Stimulated activated CD4-positive, alpha-beta T cell treated with anti-CD3 and anti-CD28 coated beads, Interleukin-12 subunit alpha, Interleukin-12 subunit beta, amount 100 ng/mL, for 48 hours (primary cell): ENCODE data around the gene SLC6A7.
"Not testable (repeated sequence)": the region's sequence is repeated elsewhere in the genome, so short reads cannot be mapped to it uniquely, and the experiment has no call there.

Experiments
- DNase-seq, 3 donors: peaks; one replicate each; pipeline ENCODE4 v3.0.0-alpha.2; 2020; ENCODE audit warnings: low read depth in 2 of 3, low spot score in 1 of 3

SLC6A7 gene

DNA sequence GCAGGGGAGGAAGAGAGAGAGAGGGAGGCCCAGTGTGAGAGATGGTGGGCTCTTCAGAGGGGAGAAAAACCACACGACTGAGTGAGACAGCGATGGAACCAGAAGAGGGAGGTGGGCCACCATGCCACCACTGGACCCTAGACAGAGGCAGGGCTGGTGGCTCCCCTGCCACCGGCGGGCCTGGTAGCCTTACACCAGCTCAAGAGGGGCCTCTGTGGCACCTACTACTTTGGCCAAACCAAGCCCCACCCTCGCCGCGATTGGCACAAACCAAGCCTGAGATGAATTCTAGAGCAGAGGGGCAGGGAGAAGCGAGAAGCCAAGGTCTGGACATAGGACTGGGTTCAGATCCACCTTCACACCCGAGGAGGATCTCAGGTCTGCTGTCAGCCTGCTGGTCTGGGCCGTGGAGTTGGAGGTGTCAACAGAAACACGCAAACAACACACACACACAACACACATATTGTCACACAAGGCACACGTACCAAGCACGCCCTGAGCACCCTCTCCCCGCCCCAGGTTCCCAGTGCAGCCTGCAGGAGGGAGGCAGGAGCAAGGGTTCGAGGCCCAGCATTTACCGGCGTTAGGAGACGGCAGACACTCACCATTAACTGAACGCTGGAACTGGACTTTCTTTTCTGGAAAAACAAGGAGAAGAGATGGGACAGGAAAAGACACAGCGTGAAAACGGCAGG is 49.4 kb downstream of the SLC6A7 start:
- DNase-seq, result no peak

DNA sequence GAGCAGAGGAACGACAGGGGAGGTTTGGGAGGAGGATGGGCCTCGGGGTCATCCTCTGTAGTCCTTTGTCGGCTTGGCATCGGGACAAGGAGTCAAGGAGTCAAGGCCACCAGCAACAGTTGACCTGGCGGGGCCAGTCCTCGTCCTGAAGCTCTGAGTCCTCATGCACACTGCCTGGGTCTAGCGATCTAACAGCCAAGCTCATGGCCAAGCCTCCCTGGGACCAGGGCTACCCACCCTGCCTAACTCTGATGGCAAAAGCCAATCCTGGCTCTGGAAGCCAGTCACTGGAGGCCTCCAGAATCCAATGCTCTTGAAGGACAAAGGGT is 49.9 kb downstream of the SLC6A7 start:
- DNase-seq, result no peak

DNA sequence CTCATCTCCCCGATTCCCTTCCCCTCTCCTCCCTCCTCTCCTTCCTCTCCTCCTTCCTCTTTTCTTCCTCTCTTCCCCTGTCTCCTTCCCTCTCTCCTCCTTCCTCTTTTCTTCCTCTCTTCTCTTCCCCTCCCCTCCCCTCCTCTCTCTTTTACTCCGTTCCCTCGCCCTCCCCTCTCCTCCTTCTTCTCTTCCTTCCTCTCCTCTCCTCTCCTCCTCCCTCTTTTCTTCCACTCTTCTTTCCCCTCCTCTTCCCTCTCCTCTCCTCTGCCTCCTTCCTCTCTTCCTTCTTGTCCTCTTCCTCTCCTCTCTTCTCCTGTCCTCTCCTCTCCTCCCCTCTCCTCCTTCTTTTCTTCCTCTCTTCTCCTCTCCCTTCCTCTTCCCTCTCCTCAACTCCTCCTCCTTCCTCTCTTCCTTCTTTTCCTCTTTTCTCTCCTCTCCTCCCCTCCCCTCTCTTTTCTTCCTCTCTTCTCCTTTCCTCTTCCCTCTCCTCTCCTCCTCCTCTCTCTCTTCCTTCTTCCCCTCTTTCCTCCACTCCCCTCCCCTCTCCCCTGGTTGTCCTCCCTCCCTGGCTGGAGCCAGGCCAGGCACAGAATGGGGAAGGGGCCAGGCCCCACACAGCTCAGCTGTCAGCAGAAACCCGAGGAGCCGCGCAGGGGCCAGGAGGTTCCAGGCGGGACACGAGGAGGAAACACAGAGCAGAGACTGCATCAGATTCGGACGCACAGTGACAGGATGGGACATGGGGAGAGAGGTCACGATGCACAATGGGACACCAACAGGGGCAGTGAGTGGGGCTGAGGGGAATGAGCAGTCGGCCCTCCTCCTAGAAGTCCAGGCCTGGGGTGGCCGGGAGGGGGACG is 51.7 kb downstream of the SLC6A7 start:
- no peak for DNase-seq

DNA sequence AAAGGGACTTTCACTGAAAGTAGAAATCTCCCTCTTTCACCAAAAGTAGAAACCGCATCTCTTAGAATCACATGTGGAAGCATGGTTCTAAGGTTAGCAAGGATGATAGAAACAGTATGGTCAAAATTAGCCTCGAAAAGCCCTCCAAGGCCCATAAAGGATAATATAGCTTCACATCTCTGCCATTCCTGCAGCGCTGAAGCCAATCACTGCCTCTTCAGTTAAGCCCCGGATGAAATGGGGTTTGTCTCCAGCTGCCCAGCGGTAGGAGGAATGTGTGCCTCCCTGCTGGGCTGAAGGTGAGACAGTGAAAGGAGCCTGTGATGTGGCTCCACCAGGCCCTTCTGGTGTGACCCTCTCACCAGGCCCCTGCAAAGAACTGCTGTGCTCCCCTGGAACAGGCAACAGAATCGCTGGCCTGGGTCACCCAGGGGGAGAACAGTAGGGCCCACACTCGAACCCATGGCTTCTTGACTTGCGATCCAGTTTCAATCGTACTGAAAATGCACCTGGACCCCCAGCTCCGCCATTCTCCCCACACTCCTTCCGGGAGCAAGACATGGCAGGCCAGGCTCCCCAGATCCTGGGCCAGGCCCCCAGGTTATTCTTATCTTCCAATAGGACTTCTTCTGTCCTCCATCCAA is 52.5 kb downstream of the SLC6A7 start:
- no peak for DNase-seq

DNA sequence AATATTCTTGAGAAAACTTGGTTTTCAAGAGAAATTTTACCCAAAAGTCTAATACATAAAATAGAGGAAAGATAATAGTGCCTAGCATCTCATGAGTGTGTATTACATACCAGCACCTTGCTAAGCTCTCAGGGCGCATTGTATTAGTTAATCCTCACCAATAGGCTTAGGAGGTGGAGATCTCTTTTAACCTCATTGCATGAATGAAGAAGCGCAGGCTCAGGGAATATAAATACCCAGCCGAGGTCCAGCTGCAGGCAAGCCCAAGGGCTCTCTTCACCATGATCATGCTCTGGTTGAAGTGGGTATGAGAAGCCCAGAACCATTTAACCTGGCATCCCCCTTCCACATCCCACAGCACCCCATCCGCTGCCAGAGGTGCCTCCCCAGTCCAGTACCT is 53.7 kb downstream of the SLC6A7 start:
- DNase-seq, result no peak

DNA sequence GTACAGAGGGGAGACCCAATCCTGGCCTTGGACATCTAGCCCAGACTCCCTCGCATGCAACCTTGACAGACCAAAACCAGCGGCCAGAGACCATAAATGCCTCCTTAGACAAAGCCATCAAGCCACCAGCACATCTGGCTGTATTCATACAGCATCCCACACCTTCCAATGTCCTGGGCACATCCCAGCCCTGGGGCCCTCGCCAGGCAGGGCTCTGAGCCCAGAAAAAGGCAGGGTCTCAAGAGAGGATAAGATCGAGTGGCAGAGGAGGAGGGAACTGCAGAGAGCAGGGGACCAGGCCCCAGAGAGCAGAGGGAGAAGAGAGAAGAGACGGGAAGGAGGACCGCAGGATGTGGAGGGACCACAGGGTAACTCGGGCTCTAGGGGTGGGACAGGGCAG is 54.3 kb downstream of the SLC6A7 start:
- DNase-seq, result no peak

DNA sequence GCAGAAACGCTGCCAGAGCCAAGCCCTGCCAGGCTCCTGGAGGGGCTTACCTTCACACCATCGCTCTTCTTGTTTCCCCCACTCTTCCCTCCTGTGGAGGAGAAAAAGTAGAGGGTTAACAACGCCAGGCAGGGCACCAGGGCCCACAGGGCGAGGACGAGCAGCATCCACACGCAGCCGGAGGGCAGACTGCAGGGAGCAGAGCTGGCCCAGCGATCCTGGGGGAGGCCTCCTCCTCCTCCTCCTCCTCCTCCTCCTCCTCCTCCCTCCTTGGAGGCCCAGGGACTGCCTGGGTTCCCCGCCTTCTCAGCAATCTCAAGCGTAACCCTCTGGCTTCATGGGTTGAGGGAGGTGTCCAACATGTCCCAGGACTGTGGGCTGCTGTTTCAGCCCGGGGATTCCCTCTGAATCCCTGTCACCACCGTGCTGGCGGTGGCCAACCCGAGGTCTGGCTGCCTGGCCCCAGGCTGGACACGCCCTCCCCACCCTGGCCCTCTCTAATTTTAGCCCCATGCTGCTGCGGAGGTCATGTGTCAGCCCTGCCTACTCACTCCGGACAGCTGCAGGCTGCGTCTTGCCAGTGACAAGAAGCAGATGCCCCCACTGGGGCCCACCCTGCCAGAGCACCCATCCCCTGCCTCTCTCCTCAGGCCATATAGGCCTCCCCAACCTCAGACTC is 55.4 kb downstream of the SLC6A7 start:
- no peak for DNase-seq

DNA sequence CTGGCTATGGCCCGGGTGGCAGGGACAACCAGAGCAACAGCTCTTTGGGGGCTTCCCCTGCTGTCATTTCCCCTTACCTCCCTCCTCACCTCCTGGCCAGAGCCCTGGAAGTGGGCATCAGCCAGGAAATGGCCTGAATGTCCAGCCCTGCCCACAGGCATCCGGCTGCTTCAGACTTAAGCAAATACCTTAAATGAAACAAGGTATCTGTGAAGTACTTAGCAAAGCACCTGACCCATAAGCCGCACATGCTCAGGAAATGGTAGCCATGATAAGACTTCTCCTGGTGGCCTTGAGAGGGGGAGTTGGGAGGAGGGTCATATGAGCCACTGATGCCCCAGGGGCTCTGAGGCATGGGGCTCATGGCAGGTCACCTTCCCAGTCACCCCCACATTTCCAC is 55.9 kb downstream of the SLC6A7 start:
- no peak for DNase-seq

DNA sequence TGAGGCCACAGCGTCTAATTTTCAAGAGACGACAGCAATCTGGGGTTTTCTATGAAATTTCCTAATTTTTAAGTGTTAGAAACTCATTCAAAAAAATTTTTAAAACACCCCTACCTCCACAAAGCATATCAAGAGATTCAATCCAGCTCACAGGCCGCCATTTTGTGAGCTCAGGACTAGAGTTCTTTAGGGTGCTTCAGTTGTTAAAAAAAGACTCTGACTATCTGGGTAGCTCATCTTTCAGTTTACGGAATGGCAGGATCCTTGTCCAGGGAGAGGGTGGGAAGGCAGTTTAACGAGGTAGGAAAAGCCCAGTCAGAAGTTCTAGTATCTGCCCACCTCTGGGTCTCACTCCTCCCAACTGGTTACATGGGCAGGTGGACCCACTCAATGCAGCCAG is 56.6 kb downstream of the SLC6A7 start:
- DNase-seq, result no peak

DNA sequence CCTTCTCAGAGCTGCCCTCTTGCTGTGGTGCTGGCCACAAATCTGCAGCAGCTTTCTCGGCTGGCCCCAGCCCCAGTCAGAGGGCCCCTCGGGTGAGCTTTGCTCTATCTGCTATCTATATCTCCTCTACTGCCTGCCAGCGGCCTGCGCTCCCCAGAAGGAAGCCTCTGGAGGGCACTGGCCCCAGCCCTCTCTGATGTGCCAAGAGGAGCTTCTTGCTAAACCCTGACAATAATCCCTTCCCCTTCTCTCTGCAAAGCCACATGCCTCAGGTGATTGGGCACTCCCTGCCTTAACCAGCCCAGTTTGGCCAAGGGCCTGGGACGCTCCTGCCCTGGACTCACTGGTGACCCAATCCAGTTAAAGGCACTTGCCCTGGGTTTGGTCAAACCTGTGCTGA is 57.0 kb downstream of the SLC6A7 start:
- DNase-seq, result no peak

DNA sequence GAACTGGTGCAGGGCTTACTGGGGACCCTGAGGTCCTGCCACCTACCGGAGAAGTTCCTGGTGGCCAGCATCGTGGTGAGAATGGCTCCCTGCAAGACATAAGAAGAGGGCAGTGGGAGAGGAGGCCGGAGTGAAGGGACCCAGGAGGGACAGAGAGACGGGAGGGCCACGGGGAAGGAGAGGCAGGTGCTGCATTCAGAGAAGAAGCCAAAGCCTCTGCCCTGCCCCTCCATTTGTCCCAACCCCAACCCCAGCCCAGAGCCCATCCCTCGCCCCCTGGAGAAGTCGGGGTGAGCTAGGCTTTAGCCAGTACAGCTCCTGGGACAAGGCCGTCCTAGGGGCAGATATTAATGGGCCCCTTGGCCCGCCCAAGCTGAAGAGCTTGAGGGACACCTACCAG is 57.9 kb downstream of the SLC6A7 start:
- DNase-seq, result no peak

DNA sequence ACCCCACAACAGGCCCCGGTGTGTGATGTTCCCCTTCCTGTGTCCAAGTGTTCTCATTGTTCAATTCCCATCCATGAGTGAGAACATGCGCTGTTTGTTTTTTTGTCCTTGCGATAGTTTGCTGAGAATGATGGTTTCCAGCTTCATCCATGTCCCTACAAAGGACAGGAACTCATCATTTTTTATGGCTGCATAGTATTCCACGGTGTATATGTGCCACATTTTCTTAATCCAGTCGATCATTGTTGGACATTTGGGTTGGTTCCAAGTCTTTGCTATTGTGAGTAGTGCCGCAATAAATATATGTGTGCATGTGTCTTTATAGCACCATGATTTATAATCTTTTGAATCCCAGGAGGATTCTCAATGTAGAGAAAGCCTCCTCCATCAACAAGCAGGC is 58.6 kb downstream of the SLC6A7 start:
- DNase-seq, result not testable (repeated sequence)

DNA sequence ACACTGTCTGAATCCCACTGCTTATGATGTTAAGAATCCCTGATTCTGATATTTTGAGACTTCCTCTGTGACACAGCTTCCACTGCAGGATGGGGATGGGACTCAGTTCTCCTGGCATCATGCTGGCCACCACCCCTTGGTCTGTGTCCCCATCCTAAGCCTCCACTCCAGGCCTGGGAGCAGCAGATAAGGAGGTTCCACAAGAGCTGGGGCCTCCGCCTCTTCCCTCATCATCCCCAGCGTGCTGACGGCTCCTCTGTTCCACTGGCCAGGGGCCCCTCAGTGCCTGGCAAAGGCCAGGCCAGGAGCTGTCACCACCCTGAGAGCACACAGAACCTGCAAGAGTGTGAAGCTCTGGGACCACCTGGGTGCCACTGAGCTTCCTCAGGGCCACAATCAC is 59.1 kb downstream of the SLC6A7 start:
- no peak for DNase-seq

DNA sequence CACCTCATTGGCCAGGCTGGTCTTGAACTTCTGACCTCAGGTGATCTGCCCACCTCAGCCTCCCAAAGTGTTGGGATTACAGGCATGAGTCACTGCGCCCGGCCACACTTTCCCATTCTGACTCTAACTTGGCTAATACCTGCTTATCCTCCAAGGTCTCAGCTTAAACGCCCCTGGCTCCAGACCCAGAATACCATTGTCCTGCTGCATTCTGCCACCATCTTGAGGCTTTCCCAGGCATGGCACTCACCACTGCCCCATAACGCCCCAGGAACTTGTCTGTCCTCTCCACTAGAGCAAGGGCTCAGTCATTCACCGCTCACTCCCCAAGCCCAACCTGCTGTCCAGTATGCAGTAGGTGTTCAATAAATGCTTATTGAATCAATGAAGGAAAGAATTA is 59.9 kb downstream of the SLC6A7 start:
- DNase-seq, result no peak

DNA sequence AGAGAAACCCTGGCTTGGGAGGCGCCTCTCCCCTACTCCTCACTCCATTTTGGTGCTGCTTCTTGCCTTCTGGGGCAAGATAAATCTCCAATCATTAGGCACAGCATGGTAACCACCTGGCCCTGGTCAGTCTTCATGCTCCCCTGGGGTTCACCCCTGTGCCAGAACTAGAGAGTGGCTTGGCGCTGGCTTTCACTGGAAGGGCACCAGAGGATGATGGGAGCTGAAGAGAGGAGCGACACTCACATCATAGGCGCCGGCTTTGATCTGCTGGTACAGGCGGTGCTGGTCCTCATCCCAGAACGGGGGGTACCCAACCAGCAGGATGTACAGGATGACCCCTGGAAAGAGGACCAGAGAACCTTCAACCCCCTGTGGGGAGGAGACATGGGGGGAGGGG is 61.6 kb downstream of the SLC6A7 start:
- no peak for DNase-seq

DNA sequence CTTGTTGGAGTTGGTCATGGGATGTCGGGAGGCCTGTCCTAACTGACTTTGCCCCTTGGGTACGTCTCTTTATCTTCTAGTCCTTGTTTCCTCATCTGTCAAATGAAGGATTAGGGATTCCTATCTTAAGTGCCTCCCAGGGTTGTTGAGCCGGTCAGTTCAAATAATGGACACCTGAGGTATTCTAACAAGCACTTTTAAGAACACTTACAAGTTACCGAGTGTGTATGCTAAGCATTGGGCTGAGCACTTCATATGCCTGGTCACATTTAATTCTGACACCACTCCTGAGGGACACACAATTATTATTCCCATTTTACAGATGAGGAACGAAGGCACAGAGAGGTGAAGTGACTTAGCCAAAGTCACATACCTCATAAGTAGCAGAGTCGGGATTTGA is 62.6 kb downstream of the SLC6A7 start:
- DNase-seq, result no peak

DNA sequence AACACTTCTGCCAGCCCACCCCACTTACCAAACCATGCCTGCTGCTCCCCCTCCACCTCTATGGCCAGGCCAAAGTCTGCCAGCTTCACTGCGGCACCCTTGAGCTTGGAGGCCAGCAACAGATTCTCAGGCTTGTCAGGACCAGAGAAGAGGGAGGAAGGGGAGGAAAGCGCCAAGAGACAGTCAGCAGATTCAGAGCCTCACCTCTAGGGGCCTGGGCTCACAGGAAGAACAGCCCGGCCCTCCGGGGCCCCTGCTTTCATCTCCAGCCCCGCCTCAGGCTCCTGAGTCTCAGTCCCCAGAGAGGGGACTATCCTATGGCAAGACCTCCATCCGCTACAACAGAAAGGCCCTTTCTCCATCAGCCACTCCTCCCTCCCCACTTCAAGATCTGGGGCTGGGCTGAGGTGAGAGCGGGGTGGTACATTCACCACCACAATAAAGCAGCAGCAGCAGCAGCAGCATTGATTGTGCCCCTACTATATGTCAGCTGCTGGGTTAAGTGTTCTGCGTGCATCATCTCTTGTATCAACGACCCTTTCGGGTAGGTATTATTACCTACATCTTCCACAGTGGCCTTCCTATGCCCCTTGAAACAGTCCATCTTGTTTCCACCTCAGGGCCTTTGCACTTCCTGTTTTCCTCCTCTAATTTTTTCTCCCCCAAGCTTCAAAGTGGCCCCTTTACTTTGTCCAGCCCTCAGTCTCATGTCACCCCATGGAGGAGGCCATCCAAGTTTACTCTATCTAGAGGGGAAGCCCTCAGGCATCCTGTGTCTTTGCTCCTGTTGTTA is 63.8 kb downstream of the SLC6A7 start:
- DNase-seq, result no peak

DNA sequence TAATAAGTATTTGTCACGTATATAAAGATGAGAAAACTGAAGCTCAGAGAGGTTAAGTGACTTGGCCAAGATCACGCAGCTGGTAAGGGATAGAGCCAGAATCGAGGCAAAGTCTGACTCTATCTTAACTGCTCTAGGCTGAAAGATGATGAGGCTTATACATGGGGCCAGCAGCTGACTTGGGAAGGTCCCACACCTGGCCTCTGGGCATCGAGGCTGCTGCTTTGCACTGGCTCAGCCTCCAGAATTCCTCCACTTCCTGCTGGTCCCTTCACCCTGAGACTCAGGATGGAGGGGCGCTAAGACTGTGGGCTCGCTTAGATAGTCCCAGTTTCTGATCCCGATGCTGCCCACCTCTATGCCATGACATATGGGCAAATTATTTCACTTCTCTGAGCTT is 64.5 kb downstream of the SLC6A7 start:
- no peak for DNase-seq

DNA sequence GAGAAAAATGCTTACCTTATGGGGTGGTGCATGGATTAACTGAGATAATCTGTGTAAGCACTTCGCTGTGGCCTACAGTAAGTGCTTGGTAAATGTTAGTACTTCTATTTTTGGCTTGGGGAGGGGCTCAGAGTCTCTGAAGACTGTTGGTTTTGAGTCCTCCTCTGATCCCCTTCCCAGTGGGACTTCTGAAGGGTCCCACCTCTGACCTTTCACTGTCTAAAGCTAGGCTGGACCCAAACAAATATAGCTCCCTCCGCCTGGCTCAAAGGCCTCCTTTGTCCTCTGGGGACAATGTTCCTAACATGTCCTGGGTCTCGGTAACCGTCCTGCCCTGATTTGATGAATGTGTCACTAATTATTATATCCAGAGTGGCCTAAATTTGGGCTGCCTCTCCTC is 64.9 kb downstream of the SLC6A7 start:
- DNase-seq, result no peak

DNA sequence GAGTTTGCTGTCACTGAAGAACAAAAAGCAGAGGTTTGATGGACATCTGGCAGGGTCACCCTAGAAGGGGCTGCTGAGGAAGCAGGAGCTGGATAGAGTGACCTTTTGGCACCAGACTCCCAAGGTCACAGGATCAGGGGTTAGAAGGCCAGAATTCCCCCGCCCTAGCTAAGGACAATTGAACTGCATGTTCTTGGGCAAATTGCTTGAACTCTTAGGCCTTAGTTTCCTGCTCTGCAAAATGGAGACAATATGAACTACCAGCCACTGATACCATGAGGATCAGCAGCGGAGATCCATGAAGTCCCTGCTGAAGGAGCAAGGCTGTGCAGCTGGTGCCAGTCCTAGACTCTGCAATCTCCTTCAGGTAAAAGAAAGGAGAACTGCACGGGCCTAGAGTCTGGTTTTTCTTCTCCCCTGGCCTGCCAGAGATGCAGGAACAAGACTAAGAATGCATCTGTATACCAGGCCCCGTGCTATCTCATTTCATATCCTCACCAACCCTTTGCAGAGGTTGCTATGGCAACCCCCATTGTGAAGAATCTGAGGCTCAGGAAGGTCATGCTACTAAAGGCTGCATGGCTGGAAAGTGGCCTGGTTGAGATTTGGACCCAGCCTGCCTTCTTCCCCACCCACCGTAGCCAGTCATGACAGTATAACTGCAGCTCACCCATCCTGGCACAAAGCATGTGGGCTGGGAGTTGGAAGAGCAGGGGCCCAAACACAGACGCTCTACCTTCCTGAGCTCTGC is 66.0 kb downstream of the SLC6A7 start:
- DNase-seq, result no peak
